Measurements from ENCODE around the gene MEGF11. TPM values are rescaled to one million over a fixed set of nuclear protein-coding genes. Genes with fewer than 3 reads are reported as not detected.

The MEGF11 gene
- total RNA-seq, 3 donors from 2014 or later (not counting 1 experiment from before 2014, with no cell fraction given): not detected

- ATAC-seq (no peak), DNase-seq (no peak)
- no peak overlapping the region for H3K27ac ChIP-seq (ENCODE audit: low read length)
- intact Hi-C loops (cut with micrococcal nuclease): no loop called here
- H3K27me3 ChIP-seq (ENCODE audit: control insufficient read depth, insufficient read depth, low read length): no peaks in the 10 kb centered on the region
- H3K36me3 ChIP-seq (ENCODE audit: control insufficient read depth, insufficient read depth, low read length): no peaks in the 10 kb centered on the region
- no peaks in the 10 kb centered on the region for H3K9me3 ChIP-seq (ENCODE audit: control insufficient read depth, insufficient read depth, low read length)
- Mint-ChIP-seq H3K27me3 (ENCODE audit: low read depth in 2 of 2) (peaks cover 12 to 18% of the 10 kb centered on the region in 2 donors), H3K4me3 (no peak overlapping the region), H3K9me3 (no peaks in the 10 kb centered on the region), H3K4me1 (no peaks in the 10 kb centered on the region), H3K36me3 (no peaks in the 10 kb centered on the region), H3K27ac (no peak overlapping the region)
- TF ChIP-seq CTCF (IDR thresholded peaks at IDR 0.05): no peak
- 80% methylated on average over 12 of the region's 12 CpGs for WGBS (ENCODE audit: insufficient coverage)
- no peaks in the 10 kb centered on the region for H3K4me1 ChIP-seq (ENCODE audit: control insufficient read depth, insufficient read depth, low read length)
- no peak overlapping the region for H3K4me3 ChIP-seq (ENCODE audit: low read length)
Observed at GRCh38 chr15:66169023-66169422, 84.5 kb downstream of the MEGF11 start.

- H3K27me3 Mint-ChIP-seq (ENCODE audit: low read depth in 2 of 2): peaks cover 9 to 17% of the 10 kb centered on the region in 2 donors
- H3K9me3 Mint-ChIP-seq: no peaks in the 10 kb centered on the region
- no peaks in the 10 kb centered on the region for H3K4me1 ChIP-seq (ENCODE audit: control insufficient read depth, insufficient read depth, low read length)
- no peak overlapping the region for H3K4me3 ChIP-seq (ENCODE audit: low read length)
- no peaks in the 10 kb centered on the region for H3K9me3 ChIP-seq (ENCODE audit: control insufficient read depth, insufficient read depth, low read length)
- DNase-seq (no peak), ATAC-seq (no peak)
- no peak for TF ChIP-seq CTCF (IDR thresholded peaks at IDR 0.05)
- WGBS (ENCODE audit: insufficient coverage): 87% methylated on average over 7 of the region's 7 CpGs
- H3K4me1 Mint-ChIP-seq: no peaks in the 10 kb centered on the region
- H3K27ac Mint-ChIP-seq: no peak overlapping the region
- H3K27me3 ChIP-seq (ENCODE audit: control insufficient read depth, insufficient read depth, low read length): no peaks in the 10 kb centered on the region
- H3K36me3 Mint-ChIP-seq: no peaks in the 10 kb centered on the region
- H3K4me3 Mint-ChIP-seq: no peak overlapping the region
- H3K27ac ChIP-seq (ENCODE audit: low read length): no peak overlapping the region
- intact Hi-C loops (cut with micrococcal nuclease): no loop called here
- H3K36me3 ChIP-seq (ENCODE audit: control insufficient read depth, insufficient read depth, low read length): no peaks in the 10 kb centered on the region
Observed at GRCh38 chr15:66167854-66168253, 85.7 kb downstream of the MEGF11 start.

GRCh38 chr15:66165856-66166255, 87.7 kb downstream of the MEGF11 start:
- no peak for ATAC-seq
- Mint-ChIP-seq H3K4me1 (no peaks in the 10 kb centered on the region), H3K36me3 (no peaks in the 10 kb centered on the region), H3K9me3 (no peaks in the 10 kb centered on the region), H3K27me3 (ENCODE audit: low read depth in 2 of 2) (peaks cover 13 to 14% of the 10 kb centered on the region in 2 donors), H3K4me3 (no peak overlapping the region), H3K27ac (no peak overlapping the region)
- DNase-seq: no peak
- TF ChIP-seq CTCF (IDR thresholded peaks at IDR 0.05): no peak
- Histone ChIP-seq H3K9me3 (ENCODE audit: control insufficient read depth, insufficient read depth, low read length) (no peaks in the 10 kb centered on the region), H3K4me1 (ENCODE audit: control insufficient read depth, insufficient read depth, low read length) (no peaks in the 10 kb centered on the region), H3K27me3 (ENCODE audit: control insufficient read depth, insufficient read depth, low read length) (no peaks in the 10 kb centered on the region), H3K4me3 (ENCODE audit: low read length) (no peak overlapping the region), H3K27ac (ENCODE audit: low read length) (no peak overlapping the region), H3K36me3 (ENCODE audit: control insufficient read depth, insufficient read depth, low read length) (no peaks in the 10 kb centered on the region)
- intact Hi-C loops (cut with micrococcal nuclease): no loop called here
- 89% methylated on average over 6 of the region's 6 CpGs for WGBS (ENCODE audit: insufficient coverage)

GRCh38 chr15:66164788-66165187, 88.8 kb downstream of the MEGF11 start:
- 85% methylated on average over 4 of the region's 4 CpGs for WGBS (ENCODE audit: insufficient coverage)

More at GRCh38 chr15:66164788-66165187, 88.8 kb downstream of the MEGF11 start:
- no peak overlapping the region for H3K27ac Mint-ChIP-seq
- H3K4me3 ChIP-seq (ENCODE audit: low read length): no peak overlapping the region
- no peak for TF ChIP-seq CTCF (IDR thresholded peaks at IDR 0.05)
- no peaks in the 10 kb centered on the region for H3K36me3 ChIP-seq (ENCODE audit: control insufficient read depth, insufficient read depth, low read length)
- H3K27me3 ChIP-seq (ENCODE audit: control insufficient read depth, insufficient read depth, low read length): no peaks in the 10 kb centered on the region
- H3K4me1 Mint-ChIP-seq: no peaks in the 10 kb centered on the region
- H3K27ac ChIP-seq (ENCODE audit: low read length): no peak overlapping the region
- no peaks in the 10 kb centered on the region for H3K36me3 Mint-ChIP-seq
- no peaks in the 10 kb centered on the region for H3K9me3 Mint-ChIP-seq
- no peaks in the 10 kb centered on the region for H3K9me3 ChIP-seq (ENCODE audit: control insufficient read depth, insufficient read depth, low read length)
- DNase-seq (no peak), ATAC-seq (no peak)
- intact Hi-C loops (cut with micrococcal nuclease): no loop called here
- H3K27me3 Mint-ChIP-seq (ENCODE audit: low read depth in 2 of 2): peaks cover 13 to 14% of the 10 kb centered on the region in 2 donors
- no peak overlapping the region for H3K4me3 Mint-ChIP-seq
- no peaks in the 10 kb centered on the region for H3K4me1 ChIP-seq (ENCODE audit: control insufficient read depth, insufficient read depth, low read length)
